ENCODE data around the gene LEUTX. TPM values are rescaled to one million over a fixed set of nuclear protein-coding genes. Genes with fewer than 3 reads are reported as not detected.
"Not testable (repeated sequence)": the region's sequence is repeated elsewhere in the genome, so short reads cannot be mapped to it uniquely, and the experiment has no call there.

Gene LEUTX
- total and polyA plus RNA-seq, 2 experiments from 2014 or later, result not detected

DNA sequence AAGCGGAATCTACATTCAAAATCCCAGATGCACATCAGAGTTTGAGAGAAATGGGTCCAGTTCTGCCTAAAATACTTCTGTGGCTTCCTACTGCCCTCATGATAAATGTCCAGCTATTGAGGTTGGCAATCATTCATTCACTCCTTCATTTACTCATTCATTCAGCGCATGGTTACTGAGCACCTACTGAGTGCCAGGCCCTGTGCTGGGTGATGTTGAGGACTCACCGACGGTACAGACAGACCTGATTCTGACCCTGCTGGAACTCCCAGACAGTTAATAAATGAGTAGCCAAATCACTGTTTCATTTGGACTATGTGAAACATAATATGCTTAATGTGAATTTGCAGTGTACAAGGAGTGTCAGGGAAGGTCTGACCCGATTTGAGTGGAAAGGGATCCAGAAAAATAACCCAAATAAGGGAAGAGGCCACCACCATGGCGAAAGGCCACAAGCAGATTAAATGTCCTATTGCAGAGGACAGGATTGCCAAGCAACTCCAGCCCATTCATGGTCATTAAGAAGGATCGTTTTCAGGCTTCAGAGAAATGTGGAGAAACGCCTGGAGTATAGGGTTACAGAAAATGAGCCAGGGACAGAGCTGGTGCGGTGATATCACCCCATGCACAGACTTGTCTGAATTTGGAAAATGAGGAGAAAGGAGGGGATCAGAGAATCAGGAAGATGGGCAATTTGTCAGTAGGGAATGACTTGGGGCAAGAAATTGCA lies 34.8 kb downstream of the LEUTX start:
- Histone ChIP-seq H3K27ac (ENCODE audit: low read depth) (no peak overlapping the region), H3K9me2 (ENCODE audit: insufficient read depth) (no peaks in the 10 kb centered on the region), H3K4me2 (no peak overlapping the region), H3K36me3 (ENCODE audit: insufficient read depth) (no peaks in the 10 kb centered on the region), H3K27me3 (ENCODE audit: insufficient read depth) (no peaks in the 10 kb centered on the region), H2AFZ (no peak overlapping the region), H3K4me1 (ENCODE audit: insufficient read depth) (no peaks in the 10 kb centered on the region), H3K79me2 (replicated peaks; ENCODE audit: insufficient read depth) (no peaks in the 10 kb centered on the region), H3F3A (replicated peaks; ENCODE audit: low read depth) (no peaks in the 10 kb centered on the region), H4K20me1 (replicated peaks; ENCODE audit: insufficient read depth) (no peaks in the 10 kb centered on the region; the same call in 1 of the 2 replicates), H3K4me3 (no peak overlapping the region)
- Mint-ChIP-seq H3K9me3 (peaks cover 3% of the 10 kb centered on the region; the same call in 1 of the 3 replicates), H3K36me3 (ENCODE audit: low read depth) (no peaks in the 10 kb centered on the region; the same call in 1 of the 3 replicates), H3K27ac (no peak overlapping the region), H3K4me3 (no peak overlapping the region), H3K4me1 (no peaks in the 10 kb centered on the region), H3K27me3 (ENCODE audit: insufficient read depth, low read depth, poor library complexity) (peaks cover 6% of the 10 kb centered on the region)
- TF ChIP-seq JUNB (IDR thresholded peaks at IDR 0.05; ENCODE audit: unreplicated experiment) (no peak), EZH2 (IDR thresholded peaks at IDR 0.05; ENCODE audit: low read depth, unreplicated experiment) (no peak), ZNF462 (CRISPR knock-in tag; IDR thresholded peaks at IDR 0.05) (no peak), STAT1 (IDR thresholded peaks at IDR 0.05; ENCODE audit: unreplicated experiment) (no peak), EZH2phosphoT487 (IDR thresholded peaks at IDR 0.05; ENCODE audit: unreplicated experiment) (no peak), ZNF114 (CRISPR knock-in tag; IDR thresholded peaks at IDR 0.05) (no peak), CREB1 (CRISPR knock-in tag; IDR thresholded peaks at IDR 0.05; ENCODE audit: low read depth) (no peak), NANOG (IDR thresholded peaks at IDR 0.05; ENCODE audit: borderline replicate concordance) (no peak)
- TF ChIP-seq, protein P1, sequence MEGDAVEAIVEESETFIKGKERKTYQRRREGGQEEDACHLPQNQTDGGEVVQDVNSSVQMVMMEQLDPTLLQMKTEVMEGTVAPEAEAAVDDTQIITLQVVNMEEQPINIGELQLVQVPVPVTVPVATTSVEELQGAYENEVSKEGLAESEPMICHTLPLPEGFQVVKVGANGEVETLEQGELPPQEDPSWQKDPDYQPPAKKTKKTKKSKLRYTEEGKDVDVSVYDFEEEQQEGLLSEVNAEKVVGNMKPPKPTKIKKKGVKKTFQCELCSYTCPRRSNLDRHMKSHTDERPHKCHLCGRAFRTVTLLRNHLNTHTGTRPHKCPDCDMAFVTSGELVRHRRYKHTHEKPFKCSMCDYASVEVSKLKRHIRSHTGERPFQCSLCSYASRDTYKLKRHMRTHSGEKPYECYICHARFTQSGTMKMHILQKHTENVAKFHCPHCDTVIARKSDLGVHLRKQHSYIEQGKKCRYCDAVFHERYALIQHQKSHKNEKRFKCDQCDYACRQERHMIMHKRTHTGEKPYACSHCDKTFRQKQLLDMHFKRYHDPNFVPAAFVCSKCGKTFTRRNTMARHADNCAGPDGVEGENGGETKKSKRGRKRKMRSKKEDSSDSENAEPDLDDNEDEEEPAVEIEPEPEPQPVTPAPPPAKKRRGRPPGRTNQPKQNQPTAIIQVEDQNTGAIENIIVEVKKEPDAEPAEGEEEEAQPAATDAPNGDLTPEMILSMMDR (conservative IDR thresholded peaks at IDR 0.05; ENCODE audit: low read depth in 2 of 2), result no peak
- no peak for ATAC-seq
- no peak for DNase-seq (ENCODE audit: low spot score)

DNA sequence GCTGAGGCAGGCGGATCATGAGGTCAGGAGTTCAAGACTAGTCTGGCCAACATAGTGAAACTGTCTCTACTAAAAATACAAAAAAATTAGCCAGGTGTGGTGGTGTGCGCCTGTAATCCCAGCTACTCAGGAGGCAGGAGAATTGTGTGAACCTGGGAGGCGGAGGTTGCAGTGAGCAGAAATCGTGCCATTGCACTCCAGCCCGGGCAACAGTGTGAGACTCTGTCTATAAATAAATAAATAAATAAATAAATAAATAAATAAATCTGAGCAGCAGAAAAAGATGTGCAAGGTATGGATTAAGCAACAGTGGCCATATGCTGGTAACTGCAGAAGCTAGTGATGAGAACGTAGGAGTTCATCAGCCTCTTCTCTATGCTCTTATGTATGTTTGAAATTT lies 35.5 kb downstream of the LEUTX start:
- H3K4me3 Mint-ChIP-seq; H3K9me3 Mint-ChIP-seq; H3K79me2 ChIP-seq (replicated peaks; ENCODE audit: insufficient read depth); H3K4me1 Mint-ChIP-seq; H3F3A ChIP-seq (replicated peaks; ENCODE audit: low read depth); H3K27ac Mint-ChIP-seq; DNase-seq (ENCODE audit: low spot score); H3K27ac ChIP-seq (ENCODE audit: low read depth); H3K36me3 Mint-ChIP-seq (ENCODE audit: low read depth); H3K27me3 Mint-ChIP-seq (ENCODE audit: insufficient read depth, low read depth, poor library complexity); H3K9me2 ChIP-seq (ENCODE audit: insufficient read depth); ATAC-seq; H3K4me3 ChIP-seq; H4K20me1 ChIP-seq (replicated peaks; ENCODE audit: insufficient read depth); H3K27me3 ChIP-seq (ENCODE audit: insufficient read depth); H3K4me2 ChIP-seq; H3K36me3 ChIP-seq (ENCODE audit: insufficient read depth); H2AFZ ChIP-seq; H3K4me1 ChIP-seq (ENCODE audit: insufficient read depth): not testable (repeated sequence)
